Psoas muscle (tissue), 8 donors: Measurements from ENCODE around the gene CCDC57. TPM values are rescaled to one million over a fixed set of nuclear protein-coding genes. Genes with fewer than 3 reads are reported as not detected.

Experiments used
- ATAC-seq, 4 donors: fragments of 200-7000 bp; cut with Tn5 transposase; one replicate each; pipeline ENCODE4 v1.9.1; 2020; ENCODE audit warnings: moderate library complexity in 3 of 4, mild to moderate bottlenecking in 2 of 4
- DNase-seq, 2 donors: peaks; one replicate each; pipeline ENCODE4 v3.0.0-alpha.2; 2020
- H3K27ac ChIP-seq: fragments of 200-600 bp; one replicate; pipeline ENCODE4 v1.8.0; 2022
- H3K27me3 ChIP-seq, 3 donors: fragments of 200-600 bp in 1 of 3; one replicate each; pipeline versions ENCODE4 v1.6.1 to v1.8.0; 2013 to 2022; ENCODE audit warnings: low read length in 2 of 3, mild to moderate bottlenecking in 2 of 3, moderate library complexity in 1 of 3; ENCODE audit not compliant: insufficient read depth in 3 of 3
- H3K36me3 ChIP-seq, 2 donors: fragments of 200-600 bp in 1 of 2; one replicate each; pipeline versions ENCODE4 v1.6.1 to v1.8.0; 2013 to 2022; ENCODE audit warnings: low read depth in 1 of 2, mild to moderate bottlenecking in 1 of 2, moderate library complexity in 1 of 2; ENCODE audit not compliant: insufficient read depth in 1 of 2
- H3K4me1 ChIP-seq: fragments of 200-600 bp; one replicate; pipeline ENCODE4 v1.8.0; 2022
- H3K4me3 ChIP-seq: fragments of 200-600 bp; one replicate; pipeline ENCODE4 v1.8.0; 2022; ENCODE audit warnings: mild to moderate bottlenecking
- H3K9me3 ChIP-seq: fragments of 200-600 bp; one replicate; pipeline ENCODE4 v1.8.0; 2022
- WGBS, 3 donors: extraction: QIAGEN DNeasy Blood & Tissue Kit; methylation state at CpG; one replicate each; pipeline versions ENCODE4 v1.1.6 to v1.1.7; 2013; 5-methylcytosine and 5-hydroxymethylcytosine counted together
- intact Hi-C, 2 donors: fragments of 100-400 bp; cut with DNase I; formaldehyde crosslinking; loops; one replicate each; pipeline versions ENCODE4 v1.11.0 to v1.14.2; 2022
- polyA plus RNA-seq, 3 donors: library from polyadenylated mRNA; stranded (reverse); fragments of 200-250 nt; gene quantifications; one replicate each; pipeline ENCODE4 v1.2.3, GENCODE V29; 2013
- total RNA-seq, 4 donors: library from RNA; stranded (reverse); fragmentation: NEBNext Ultra II Directional in 2 of 4; extraction: Animal tissue kit (Norgen Biotek cat#: 25700) in 2 of 4; gene quantifications; one replicate each; pipeline versions ENCODE4 v1.2.1 to v1.2.4, GENCODE V29; 2021 to 2023
- TF ChIP-seq, protein P1 (sequence below): fragments of 200-600 bp; IDR thresholded peaks from one replicate; pipeline ENCODE4 v1.8.0; 2022; ENCODE audit warnings: antibody characterized with exemption
- donor health status: healthy with polysubstance abuse.
- donor health status: DM: no; HTN: no; CAD: no; lungs with moderate emphysema.
- donor health status: Bipolar disorder and iron deficiency.
- donor health status: healthy.
- donor health status: DM: yes; HTN: yes; CAD: no.
- donor health status: DM: no; HTN: no; CAD: no.
- donor health status: DM: no; HTN: no; CAD: no.
- donor health status: DM: yes; HTN: yes; CAD: no.

The CCDC57 gene
- total and polyA plus RNA-seq, 7 donors, result 7.2 to 15.3 (median 11.1) TPM

DNA sequence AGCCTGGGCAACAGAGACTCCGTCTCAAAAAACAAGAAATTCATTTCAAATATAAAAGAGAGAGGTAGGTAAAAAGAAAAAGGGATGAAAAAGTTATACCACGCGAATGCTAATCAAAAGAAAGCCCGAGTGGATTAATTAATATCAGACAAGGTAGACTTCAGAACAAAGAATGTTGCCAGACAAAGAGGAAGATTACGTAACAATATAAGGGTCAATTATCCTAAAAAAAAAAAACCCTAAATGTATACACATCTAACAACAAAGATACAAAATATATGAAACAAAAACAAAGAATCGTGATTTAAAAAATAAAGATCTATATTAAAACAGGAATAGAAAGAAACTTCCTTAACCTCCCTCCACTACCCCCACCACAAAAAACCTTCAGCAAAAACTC is 44.1 kb downstream of the CCDC57 start:
- intact Hi-C loops, result no loop called here
- Histone ChIP-seq H3K36me3 (peaks cover 0 to 36% of the 10 kb centered on the region in 2 donors), H3K4me1 (no peaks in the 10 kb centered on the region), H3K27me3 (no peaks in the 10 kb centered on the region), H3K9me3 (no peaks in the 10 kb centered on the region), H3K27ac (no peak overlapping the region), H3K4me3 (no peak overlapping the region)
- TF ChIP-seq, protein P1, sequence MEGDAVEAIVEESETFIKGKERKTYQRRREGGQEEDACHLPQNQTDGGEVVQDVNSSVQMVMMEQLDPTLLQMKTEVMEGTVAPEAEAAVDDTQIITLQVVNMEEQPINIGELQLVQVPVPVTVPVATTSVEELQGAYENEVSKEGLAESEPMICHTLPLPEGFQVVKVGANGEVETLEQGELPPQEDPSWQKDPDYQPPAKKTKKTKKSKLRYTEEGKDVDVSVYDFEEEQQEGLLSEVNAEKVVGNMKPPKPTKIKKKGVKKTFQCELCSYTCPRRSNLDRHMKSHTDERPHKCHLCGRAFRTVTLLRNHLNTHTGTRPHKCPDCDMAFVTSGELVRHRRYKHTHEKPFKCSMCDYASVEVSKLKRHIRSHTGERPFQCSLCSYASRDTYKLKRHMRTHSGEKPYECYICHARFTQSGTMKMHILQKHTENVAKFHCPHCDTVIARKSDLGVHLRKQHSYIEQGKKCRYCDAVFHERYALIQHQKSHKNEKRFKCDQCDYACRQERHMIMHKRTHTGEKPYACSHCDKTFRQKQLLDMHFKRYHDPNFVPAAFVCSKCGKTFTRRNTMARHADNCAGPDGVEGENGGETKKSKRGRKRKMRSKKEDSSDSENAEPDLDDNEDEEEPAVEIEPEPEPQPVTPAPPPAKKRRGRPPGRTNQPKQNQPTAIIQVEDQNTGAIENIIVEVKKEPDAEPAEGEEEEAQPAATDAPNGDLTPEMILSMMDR, result no peak
- ATAC-seq (no peak), DNase-seq (no peak)
- WGBS, 3 donors, result 96 to 97% (median 97%) methylated on average over 6 of the region's 6 CpGs

- Histone ChIP-seq H3K27ac (no peak overlapping the region), H3K9me3 (no peaks in the 10 kb centered on the region), H3K4me3 (no peak overlapping the region), H3K36me3 (peaks cover 0 to 28% of the 10 kb centered on the region in 2 donors), H3K4me1 (no peaks in the 10 kb centered on the region), H3K27me3 (no peaks in the 10 kb centered on the region)
- ATAC-seq (no peak), DNase-seq (no peak)
- TF ChIP-seq, protein P1, result no peak
- 86 to 96% (median 89%) methylated on average over 2 to 5 of the region's 5 CpGs for WGBS, 3 donors
- intact Hi-C loops, result no loop called here
Observed at GRCh38 chr17:82167028-82167427, 45.6 kb downstream of the CCDC57 start.

GRCh38 chr17:82164853-82165252 is 47.8 kb downstream of the CCDC57 start:
- Histone ChIP-seq H3K4me3 (no peak overlapping the region), H3K27me3 (no peaks in the 10 kb centered on the region), H3K9me3 (no peaks in the 10 kb centered on the region), H3K27ac (no peak overlapping the region), H3K36me3 (peaks cover 0 to 14% of the 10 kb centered on the region in 2 donors), H3K4me1 (no peaks in the 10 kb centered on the region)
- DNase-seq, result no peak
- 96 to 98% (median 98%) methylated on average over 3 of the region's 3 CpGs for WGBS, 3 donors
- ATAC-seq, result no peak
- TF ChIP-seq, protein P1, result no peak
- intact Hi-C loops, result no loop called here

- DNase-seq (no peak), ATAC-seq (no peak)
- Histone ChIP-seq H3K4me1 (no peaks in the 10 kb centered on the region), H3K27me3 (no peaks in the 10 kb centered on the region), H3K27ac (no peak overlapping the region), H3K4me3 (no peak overlapping the region), H3K36me3 (peaks cover 0 to 24% of the 10 kb centered on the region in 2 donors), H3K9me3 (no peaks in the 10 kb centered on the region)
- 79 to 83% (median 80%) methylated on average over 8 of the region's 8 CpGs for WGBS, 3 donors
- intact Hi-C loops, result no loop called here
- TF ChIP-seq, protein P1, result no peak
Observed at GRCh38 chr17:82161216-82161615, 51.4 kb downstream of the CCDC57 start.

DNA sequence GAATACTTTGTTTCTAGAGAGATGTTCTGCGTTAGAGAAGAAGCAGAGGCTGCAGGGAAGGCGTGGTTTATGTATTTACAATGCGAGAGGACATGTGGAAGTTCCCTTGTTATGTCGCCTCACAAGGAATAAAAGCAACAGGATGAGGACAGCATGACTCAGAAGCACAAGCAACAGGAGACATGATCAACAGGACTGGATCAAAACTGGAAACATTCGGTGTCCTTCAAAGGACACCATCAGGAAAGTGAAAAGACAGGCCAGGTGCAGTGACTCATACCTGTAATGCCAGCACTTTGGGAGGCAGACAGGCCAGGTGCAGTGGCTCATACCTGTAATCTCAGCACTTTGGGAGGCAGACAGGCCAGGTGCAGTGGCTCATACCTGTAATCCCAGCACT is 52.6 kb downstream of the CCDC57 start:
- H3K27ac ChIP-seq, result no peak overlapping the region
- no peaks in the 10 kb centered on the region for H3K4me1 ChIP-seq
- no peak for ATAC-seq
- intact Hi-C loops, result no loop called here
- peaks cover 0 to 24% of the 10 kb centered on the region in 2 donors for H3K36me3 ChIP-seq
- no peaks in the 10 kb centered on the region for H3K9me3 ChIP-seq
- no peak for DNase-seq
- WGBS, 3 donors, result 68 to 77% (median 68%) methylated on average over 5 of the region's 5 CpGs
- TF ChIP-seq, protein P1, result no peak
- no peaks in the 10 kb centered on the region for H3K27me3 ChIP-seq
- no peak overlapping the region for H3K4me3 ChIP-seq
